NCI-H748 treated with DMSO at 0.1 percent for 48 hours (cell line): ENCODE measurements around the gene ELAVL1.
"Not testable (repeated sequence)": the region's sequence is repeated elsewhere in the genome, so short reads cannot be mapped to it uniquely, and the experiment has no call there.

Experiments
- DNase-seq: peaks from one replicate; lab custom pipeline; 2025; lab: John Stamatoyannopoulos, UW

The ELAVL1 gene

GRCh38 chr19:7933828-7934725 is 71.4 kb downstream of the ELAVL1 start:
- no peak for DNase-seq

DNA sequence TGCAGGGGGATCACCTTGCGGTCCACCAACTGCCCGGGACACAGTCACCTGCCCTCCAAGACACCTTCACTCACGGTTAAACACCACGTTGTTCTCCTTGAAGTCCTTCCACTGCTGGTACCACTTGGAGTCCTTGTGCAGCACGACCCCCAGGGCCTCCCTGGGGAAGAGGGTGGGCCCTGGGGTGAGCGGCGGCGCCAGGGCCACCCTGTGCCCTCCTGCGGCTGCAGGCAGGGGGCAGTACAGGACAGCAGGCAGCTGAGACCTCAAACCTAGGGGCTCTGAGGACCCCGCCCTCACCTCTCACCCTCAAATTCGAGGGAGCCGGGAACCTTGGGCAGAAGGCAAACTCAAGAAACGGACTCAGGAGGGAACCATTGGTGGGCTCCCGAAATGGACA is 72.0 kb downstream of the ELAVL1 start:
- no peak for DNase-seq

GRCh38 chr19:7932930-7933300 is 72.5 kb downstream of the ELAVL1 start:
- DNase-seq = no peak

DNA sequence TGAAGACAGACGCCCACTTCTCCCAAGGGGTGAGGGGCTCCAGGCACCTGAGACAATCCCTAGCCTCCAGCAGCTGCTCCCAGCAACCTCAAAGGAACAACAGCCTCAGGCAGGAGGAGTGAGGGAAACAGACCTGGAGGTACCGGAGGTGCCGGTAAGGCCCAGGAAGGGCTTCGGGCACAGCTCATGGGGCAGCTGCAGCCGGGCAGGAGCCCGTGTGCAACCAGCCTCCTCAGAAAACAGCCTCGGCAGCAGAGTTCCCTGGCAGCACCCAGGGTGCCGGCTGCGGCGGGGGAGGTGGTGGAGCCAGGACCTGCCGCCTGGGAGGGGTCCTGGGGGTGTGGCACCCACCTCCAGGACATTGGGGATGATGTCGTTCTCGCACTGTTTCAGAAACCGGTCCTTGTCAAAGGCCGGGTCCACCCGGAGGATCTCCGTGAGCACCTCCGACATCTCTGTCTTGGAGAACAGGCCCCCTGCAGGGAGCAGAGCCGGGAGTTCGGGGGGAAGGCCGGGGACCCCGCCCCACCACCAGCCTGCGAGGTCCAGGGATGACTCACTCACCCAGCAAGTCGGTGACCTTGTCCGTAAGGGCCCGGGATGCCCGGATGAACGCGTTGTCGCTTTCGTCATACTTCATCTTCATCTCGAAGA is 73.0 kb downstream of the ELAVL1 start:
- no peak for DNase-seq

DNA sequence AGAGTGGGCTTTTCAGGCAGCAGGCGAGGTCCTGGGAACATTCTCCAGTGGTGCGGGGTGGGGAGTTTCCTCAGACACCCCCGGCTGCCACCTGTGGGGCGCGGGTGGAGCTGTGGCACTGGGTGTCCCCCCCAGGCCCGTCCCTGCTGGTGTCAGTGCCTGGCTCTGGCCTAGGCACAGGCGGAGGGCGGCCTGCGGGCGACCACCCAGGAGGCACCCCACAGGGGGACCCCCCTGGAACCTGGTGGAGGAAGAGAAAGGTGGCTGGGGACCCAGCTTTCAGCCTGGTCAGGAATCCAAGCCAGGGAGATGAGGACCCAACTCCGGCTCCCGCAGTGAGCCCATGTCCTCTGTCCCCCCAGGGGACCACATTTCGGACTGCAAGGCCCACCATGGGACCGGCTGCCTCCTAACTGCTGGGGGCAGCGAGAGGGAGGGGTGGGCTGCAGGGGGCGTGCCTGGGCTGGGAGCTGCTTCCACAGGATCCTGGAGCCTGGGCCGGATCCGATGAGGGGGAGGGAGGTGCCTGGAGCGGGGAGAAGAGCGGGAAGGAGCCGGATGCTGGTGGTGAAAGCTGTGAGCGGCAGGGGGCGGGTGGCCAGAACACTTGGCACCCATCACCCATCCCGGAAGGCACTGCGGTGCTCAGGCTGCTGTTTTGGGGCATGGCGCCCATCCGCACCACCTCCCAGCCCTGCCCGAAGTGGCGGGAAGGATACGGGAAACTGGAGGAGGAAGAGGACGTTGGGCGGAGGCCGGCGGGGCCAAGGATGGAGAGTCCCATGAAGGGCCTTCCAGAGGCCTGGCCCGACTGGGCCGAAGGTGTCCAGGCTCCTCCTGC is 74.0 kb downstream of the ELAVL1 start:
- no peak for DNase-seq

- no peak for DNase-seq
These were observed 74.7 kb downstream of the ELAVL1 start for GRCh38 chr19:7930765-7931164.

DNA sequence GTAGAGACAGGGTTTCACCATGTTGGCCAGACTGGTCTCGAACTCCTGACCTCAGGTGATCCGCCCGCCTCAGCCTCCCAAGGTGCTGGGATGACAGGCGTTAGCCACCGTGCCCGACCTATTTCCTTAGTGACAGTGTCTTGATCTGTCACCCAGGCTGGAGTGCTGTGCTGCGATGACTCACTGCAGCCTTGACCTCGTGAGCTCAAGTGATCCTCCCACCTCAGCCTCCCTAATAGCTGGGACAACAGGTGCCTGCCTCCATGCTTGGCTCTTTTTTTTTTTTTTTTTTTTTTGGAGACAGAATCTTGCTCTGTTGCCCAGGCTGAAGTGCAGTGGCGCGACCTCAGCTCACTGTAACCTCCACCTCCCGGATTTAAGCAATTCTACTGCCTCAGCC is 75.4 kb downstream of the ELAVL1 start:
- not testable (repeated sequence) for DNase-seq

DNA sequence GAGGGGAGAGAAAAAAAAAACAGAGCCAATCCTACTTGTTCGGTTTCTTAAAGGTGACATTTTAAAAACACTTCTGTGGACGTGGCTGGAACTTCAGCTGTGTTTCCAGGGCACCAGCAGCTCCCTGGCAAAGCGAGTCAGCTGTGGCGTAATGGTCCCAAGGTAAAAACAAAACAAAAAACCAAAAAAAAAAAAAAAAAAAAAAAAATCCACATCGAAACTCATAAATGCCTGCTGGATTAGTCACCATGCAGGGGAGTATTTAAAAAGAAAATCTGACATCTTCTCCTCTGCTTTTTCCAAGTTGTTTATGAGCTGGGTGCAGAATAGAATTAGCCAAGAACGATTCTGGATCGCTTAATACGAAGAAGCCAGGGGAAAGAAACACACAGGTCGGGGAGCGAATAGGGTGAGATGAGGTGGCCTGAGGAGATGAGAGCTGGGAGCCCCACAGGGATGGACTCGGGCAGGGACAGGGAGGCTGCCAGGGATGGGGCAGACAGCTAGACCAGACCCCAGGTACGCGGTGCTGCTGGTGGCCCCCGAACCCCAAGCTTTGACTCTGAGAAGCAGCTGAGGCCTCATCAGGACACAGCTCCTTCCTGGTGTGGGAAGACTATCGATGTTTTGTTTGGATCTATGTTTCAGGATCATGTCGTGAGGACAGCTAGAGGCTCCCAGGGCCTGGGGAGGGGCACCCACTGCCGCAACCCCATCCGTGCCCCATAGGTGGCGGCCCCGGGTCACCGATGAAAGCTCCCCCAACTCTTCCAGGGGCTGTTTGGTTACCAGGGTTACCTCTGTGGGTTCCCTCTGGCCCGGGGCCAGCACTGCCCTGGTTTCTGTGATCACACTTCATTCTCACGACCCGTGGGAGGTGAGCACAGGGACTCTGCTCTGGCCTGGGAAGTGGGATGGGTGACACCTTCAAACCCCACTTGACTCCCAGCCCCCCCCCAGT is 76.4 kb downstream of the ELAVL1 start:
- DNase-seq = no peak

- no peak for DNase-seq
These were observed 77.1 kb downstream of the ELAVL1 start for GRCh38 chr19:7928334-7928706.

DNA sequence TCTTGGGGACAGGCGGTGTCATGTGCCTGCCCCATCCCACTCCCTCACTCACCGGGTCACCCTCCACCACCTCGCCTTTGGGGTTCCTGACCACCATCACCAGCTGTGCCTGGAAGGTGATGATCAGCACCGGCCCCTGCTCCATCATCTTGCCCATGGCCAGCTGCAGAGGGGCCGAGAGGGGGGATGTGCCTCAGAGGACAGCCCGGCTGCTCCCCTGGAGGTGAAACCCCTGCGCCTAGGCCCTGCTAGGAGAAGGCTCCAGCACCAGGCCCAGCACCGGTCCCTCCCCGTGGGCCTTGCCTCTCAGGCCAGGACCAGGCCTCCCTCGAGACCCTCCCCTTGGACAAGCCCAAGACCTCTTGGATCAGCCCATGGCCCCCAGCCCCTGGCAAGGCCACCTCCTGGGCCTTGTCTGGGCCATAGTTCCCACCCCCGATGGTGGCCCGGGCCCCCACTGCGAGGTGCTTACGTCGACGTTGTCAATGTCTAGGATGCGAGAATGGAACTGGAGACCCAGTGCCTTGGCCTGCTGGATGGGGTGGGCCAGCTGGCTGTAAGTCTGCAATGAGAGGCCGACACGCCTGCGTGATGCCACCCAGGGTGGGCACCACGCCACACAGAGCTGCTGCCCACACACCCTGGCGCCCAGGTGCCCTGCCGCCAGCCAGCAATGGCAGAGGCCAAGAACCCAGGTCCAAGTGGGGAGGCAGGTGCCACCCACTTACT is 77.7 kb downstream of the ELAVL1 start:
- no peak for DNase-seq

- DNase-seq = no peak
These were observed 78.5 kb downstream of the ELAVL1 start for GRCh38 chr19:7926727-7927604.

DNA sequence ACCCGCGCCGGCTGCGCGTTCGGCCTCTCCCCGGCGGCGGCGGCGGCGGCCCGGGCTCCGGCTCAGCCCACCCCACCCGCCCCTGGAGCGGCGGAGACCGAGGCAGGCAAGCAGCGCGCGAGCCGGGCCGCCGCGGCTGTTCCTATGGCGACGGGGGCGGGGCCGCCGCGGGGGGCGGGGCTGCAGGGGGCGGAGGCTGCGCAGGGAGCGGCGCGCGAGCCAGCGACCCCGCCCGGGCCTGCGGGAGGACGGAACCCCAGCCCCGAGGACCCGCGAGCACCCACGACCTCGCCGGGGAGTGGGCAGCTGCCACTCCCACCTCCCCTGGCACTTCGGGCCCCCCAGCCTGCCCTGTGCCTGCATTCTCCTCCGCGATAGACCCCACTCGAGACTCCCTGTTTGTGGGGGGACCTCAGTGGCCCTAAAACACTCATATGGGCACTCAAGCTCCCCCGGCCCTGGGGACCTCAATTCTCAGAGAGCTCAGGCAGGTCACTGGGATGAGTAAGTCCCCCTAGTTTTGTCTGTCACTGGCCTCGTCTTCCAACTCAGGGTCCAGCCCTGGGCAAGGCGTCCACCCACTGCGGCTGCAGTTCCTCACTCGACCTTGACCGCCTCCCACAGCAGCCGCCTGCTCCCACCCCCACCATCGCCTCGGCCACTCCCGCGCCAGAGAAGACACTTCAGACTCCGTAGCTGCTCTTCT is 79.3 kb downstream of the ELAVL1 start, which contains the start of gene CTXN1:
Gene CTXN1 (minus strand): TSS at position 115 of the 706 bp plus-strand sequence. CDS start 597 bp downstream, outside the sequence.
- DNase-seq = peak; percentile 23

- peak; percentile 4 for DNase-seq
These were observed 80.1 kb downstream of the ELAVL1 start for GRCh38 chr19:7925171-7925851.

DNA sequence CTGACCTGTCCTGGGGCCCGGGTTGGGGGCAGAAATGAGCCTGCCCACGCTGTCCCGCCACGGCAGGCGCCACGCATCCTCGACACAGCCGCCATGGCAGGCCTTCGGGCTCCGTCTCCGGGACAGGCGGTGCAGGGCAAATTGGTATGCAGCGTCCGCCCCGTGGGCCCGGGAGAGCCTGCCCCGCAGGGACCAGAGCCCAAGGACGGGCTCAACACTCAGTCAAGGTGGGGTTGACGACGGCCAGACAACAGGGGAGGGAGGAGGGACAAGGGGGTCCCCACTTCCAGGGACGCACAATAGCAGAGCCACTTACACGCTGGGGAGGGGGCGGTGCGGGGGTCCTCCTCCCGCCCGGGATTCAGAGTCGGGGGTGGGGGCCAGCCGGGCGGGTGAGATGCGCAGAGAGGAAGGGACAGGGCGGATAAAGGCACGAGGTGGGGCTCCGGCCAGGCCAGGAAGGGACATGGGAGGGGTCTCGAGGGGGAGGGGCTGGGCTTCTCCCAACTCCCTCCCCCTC is 80.7 kb downstream of the ELAVL1 start:
- DNase-seq = no peak

- no peak for DNase-seq
These were observed 81.2 kb downstream of the ELAVL1 start for GRCh38 chr19:7924241-7924640.

GRCh38 chr19:7923295-7924191 is 81.9 kb downstream of the ELAVL1 start:
- DNase-seq = no peak

DNA sequence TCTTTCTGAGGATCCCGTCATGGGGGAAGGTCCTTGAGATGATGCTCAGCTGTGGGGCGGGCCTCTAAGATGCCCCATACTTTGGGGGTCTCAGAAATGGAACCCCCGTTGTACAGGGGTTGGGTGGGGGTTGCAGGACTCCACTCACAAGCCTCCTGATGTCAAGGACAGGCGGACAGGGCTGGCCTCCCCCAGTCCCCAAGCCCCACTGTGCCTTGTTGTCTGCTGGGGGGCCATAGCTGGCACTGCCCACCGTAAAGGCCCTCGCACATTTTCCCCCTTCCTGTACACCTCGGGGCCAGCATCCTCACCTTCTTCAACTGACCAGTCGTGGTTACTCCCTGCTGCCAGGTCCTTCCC is 82.6 kb downstream of the ELAVL1 start:
- DNase-seq = no peak
